T-cell (primary cell): ENCODE results near the gene GORASP2. TPM values are rescaled to one million over a fixed set of nuclear protein-coding genes. Genes with fewer than 3 reads are reported as not detected.

Source experiments
- ATAC-seq, 4 experiments: fragments of 200-7000 bp in 3 of 4; fragments of 150-1000 bp in 1 of 4; cut with Tn5 transposase; replicated peaks in 1 of 4; 1 replicate in 3 of 4; 2 replicates in 1 of 4; pipeline ENCODE4 v1.10.0; 2021; ENCODE audit warnings: moderate library complexity in 3 of 4, mild to moderate bottlenecking in 2 of 4, moderate number of reproducible peaks in 1 of 4
- CTCF ChIA-PET, 2 donors: fragments of 300-600 bp; sonication (Branson Sonifier 250); formaldehyde crosslinking; loops; one replicate each; lab custom pipeline; 2022; ENCODE audit warnings: antibody characterized with exemption in 2 of 2; lab: Charles Lee
- POLR2A ChIA-PET, 2 donors: fragments of 300-600 bp; sonication (Branson Sonifier 250); formaldehyde crosslinking; loops; one replicate each; lab custom pipeline; 2022; ENCODE audit warnings: antibody characterized with exemption in 2 of 2; lab: Charles Lee
- DNase-seq, 35 experiments: peaks; one replicate each; pipeline versions ENCODE4 v3.0.0 to v3.0.0-alpha.2; 2013 to 2023
- H3K27ac ChIP-seq: one replicate; pipeline ENCODE4 v1.5.1; 2013; ENCODE audit warnings: low read length
- H3K27me3 ChIP-seq, 2 experiments: replicated peaks in 1 of 2; 1 replicate in 1 of 2; 2 replicates in 1 of 2; pipeline versions ENCODE4 v1.6.1 to v1.7.0; 2013; ENCODE audit warnings: low read length in 1 of 2, mixed read lengths in 1 of 2; ENCODE audit not compliant: control insufficient read depth in 2 of 2, insufficient read depth in 2 of 2; ENCODE audit errors: extremely low read depth in 1 of 2
- H3K36me3 ChIP-seq, 2 donors: 1 replicate in 1 of 2; 2 replicates in 1 of 2; pipeline versions ENCODE4 v1.6.1 to v1.7.0; 2013; ENCODE audit warnings: low read length in 1 of 2; ENCODE audit not compliant: control insufficient read depth in 2 of 2, insufficient read depth in 1 of 2; ENCODE audit errors: extremely low read depth in 1 of 2
- H3K4me1 ChIP-seq, 2 experiments: 1 replicate in 1 of 2; 2 replicates in 1 of 2; pipeline versions ENCODE4 v1.6.1 to v1.7.0; 2013; ENCODE audit warnings: low read length in 2 of 2, mixed read lengths in 1 of 2; ENCODE audit not compliant: insufficient read depth in 2 of 2, control insufficient read depth in 1 of 2; ENCODE audit errors: extremely low read depth in 1 of 2
- H3K4me3 ChIP-seq, 2 donors: 1 replicate in 1 of 2; 2 replicates in 1 of 2; pipeline versions ENCODE4 v1.5.1 to v1.7.0; 2013; ENCODE audit warnings: mild to moderate bottlenecking in 2 of 2, low read length in 1 of 2, moderate library complexity in 1 of 2; ENCODE audit not compliant: control insufficient read depth in 1 of 2; ENCODE audit errors: extremely low read depth in 1 of 2
- H3K9me3 ChIP-seq: 2 replicates; pipeline ENCODE4 v1.7.0; 2013
- H3K27ac Mint-ChIP-seq, 2 donors: one replicate each; pipeline ENCODE4 v1.8.0; 2020 to 2021; ENCODE audit warnings: mild to moderate bottlenecking in 2 of 2, mixed read lengths in 2 of 2
- H3K27me3 Mint-ChIP-seq, 2 donors: one replicate each; pipeline ENCODE4 v1.8.0; 2021 to 2022; ENCODE audit warnings: mixed read lengths in 2 of 2
- H3K36me3 Mint-ChIP-seq: one replicate; pipeline ENCODE4 v1.8.0; 2021; ENCODE audit warnings: mixed read lengths
- H3K4me1 Mint-ChIP-seq, 3 donors: one replicate each; pipeline ENCODE4 v1.8.0; 2020 to 2022; ENCODE audit warnings: mixed read lengths in 3 of 3, mild to moderate bottlenecking in 1 of 3
- H3K4me3 Mint-ChIP-seq, 3 donors: one replicate each; pipeline ENCODE4 v1.8.0; 2020 to 2022; ENCODE audit warnings: mild to moderate bottlenecking in 3 of 3, mixed read lengths in 3 of 3, moderate library complexity in 3 of 3
- H3K9me3 Mint-ChIP-seq, 3 donors: one replicate each; pipeline ENCODE4 v1.8.0; 2020 to 2022; ENCODE audit warnings: mixed read lengths in 3 of 3
- WGBS: methylation state at CpG from one replicate; pipeline ENCODE4 v1.1.5; 2013; ENCODE audit warnings: missing lambda C conversion rate; ENCODE audit not compliant: insufficient coverage; 5-methylcytosine and 5-hydroxymethylcytosine counted together
- total RNA-seq, 35 experiments: library from RNA in 6 of 35; stranded (reverse) in 6 of 35; fragments of 120-200 nt in 1 of 35; gene quantifications; one replicate each; pipeline versions ENCODE4 v1.2.1 to v1.2.4 and lab custom pipeline; 2013 to 2026

The GORASP2 gene
- total RNA-seq, 5 donors from 2014 or later (not counting 1 experiment from before 2014, with no cell fraction given) = 61.6 to 81.1 (median 71.0) TPM

- ATAC-seq = no peak
- peaks cover 0 to 1% of the 10 kb centered on the region in 2 donors for H3K36me3 ChIP-seq
- ChIA-PET CTCF (interaction anchor here (0.5 to 2.6 kb wide), 23 partner anchors 10 to 1101 kb away, joined by 3 to 20 read pairs (median 4); partner anchors contain the start of genes DCAF17 (in 1 of the 2), METTL8 (in 1 of the 2) and UBR3 (in 1 of the 2)), POLR2A (interaction anchor here (0.6 to 1.0 kb wide), 4 partner anchors 13 to 1478 kb away, joined by 3 to 5 read pairs (median 4); no protein-coding TSS in a partner anchor)
- no peaks in the 10 kb centered on the region for H3K36me3 Mint-ChIP-seq
- peak overlapping the region; percentile 94 to 99 (median 97) for H3K4me3 Mint-ChIP-seq
- H3K27ac Mint-ChIP-seq = peak overlapping the region; percentile 93
- peak overlapping the region; percentile 24 to 52 for H3K4me3 ChIP-seq
- peaks cover 12 to 25% of the 10 kb centered on the region in 2 experiments for H3K4me1 ChIP-seq
- no peaks in the 10 kb centered on the region for H3K9me3 ChIP-seq
- H3K4me1 Mint-ChIP-seq = peaks cover 40 to 41% (median 40%) of the 10 kb centered on the region in 3 donors
- no peaks in the 10 kb centered on the region for H3K27me3 ChIP-seq
- DNase-seq = no peak
- H3K27me3 Mint-ChIP-seq = no peaks in the 10 kb centered on the region
- H3K27ac ChIP-seq = peak overlapping the region; percentile 79
- no peaks in the 10 kb centered on the region for H3K9me3 Mint-ChIP-seq
- 91% methylated on average over 8 of the region's 17 CpGs for WGBS
These were observed 823 bp upstream of the GORASP2 start for GRCh38 chr2:170928036-170928823.

GRCh38 chr2:170929686-170930050, 615 bp downstream of the GORASP2 start:
- Histone ChIP-seq H3K36me3 (peaks cover 0 to 3% of the 10 kb centered on the region in 2 donors), H3K27me3 (no peaks in the 10 kb centered on the region), H3K4me1 (peaks cover 15 to 25% of the 10 kb centered on the region in 2 experiments), H3K27ac (peak overlapping the region; percentile 78), H3K9me3 (no peaks in the 10 kb centered on the region), H3K4me3 (peak overlapping the region; percentile 81 to 91)
- Mint-ChIP-seq H3K9me3 (no peaks in the 10 kb centered on the region), H3K27ac (peak overlapping the region; percentile 94 to 96), H3K27me3 (no peaks in the 10 kb centered on the region), H3K4me3 (peak overlapping the region; percentile 94 to 99 (median 97)), H3K4me1 (peaks cover 49 to 54% (median 54%) of the 10 kb centered on the region in 3 donors), H3K36me3 (peaks cover 3% of the 10 kb centered on the region)
- no peak for ATAC-seq
- ChIA-PET POLR2A (interaction anchor here in 1 of 2 donors (0.6 to 0.9 kb wide), 3 partner anchors 11 to 75 kb away, joined by 3 read pairs; no protein-coding TSS in a partner anchor), CTCF (interaction anchor here (0.5 to 2.6 kb wide), 14 partner anchors 20 to 504 kb away, joined by 3 to 20 read pairs (median 4); partner anchors contain the start of genes DCAF17 (in 1 of the 2) and METTL8 (in 1 of the 2))
- WGBS = 0% methylated on average over 5 of the region's 21 CpGs
- peak in 20 of 35 experiments; percentile 3 to 54 (median 10) for DNase-seq

DNA sequence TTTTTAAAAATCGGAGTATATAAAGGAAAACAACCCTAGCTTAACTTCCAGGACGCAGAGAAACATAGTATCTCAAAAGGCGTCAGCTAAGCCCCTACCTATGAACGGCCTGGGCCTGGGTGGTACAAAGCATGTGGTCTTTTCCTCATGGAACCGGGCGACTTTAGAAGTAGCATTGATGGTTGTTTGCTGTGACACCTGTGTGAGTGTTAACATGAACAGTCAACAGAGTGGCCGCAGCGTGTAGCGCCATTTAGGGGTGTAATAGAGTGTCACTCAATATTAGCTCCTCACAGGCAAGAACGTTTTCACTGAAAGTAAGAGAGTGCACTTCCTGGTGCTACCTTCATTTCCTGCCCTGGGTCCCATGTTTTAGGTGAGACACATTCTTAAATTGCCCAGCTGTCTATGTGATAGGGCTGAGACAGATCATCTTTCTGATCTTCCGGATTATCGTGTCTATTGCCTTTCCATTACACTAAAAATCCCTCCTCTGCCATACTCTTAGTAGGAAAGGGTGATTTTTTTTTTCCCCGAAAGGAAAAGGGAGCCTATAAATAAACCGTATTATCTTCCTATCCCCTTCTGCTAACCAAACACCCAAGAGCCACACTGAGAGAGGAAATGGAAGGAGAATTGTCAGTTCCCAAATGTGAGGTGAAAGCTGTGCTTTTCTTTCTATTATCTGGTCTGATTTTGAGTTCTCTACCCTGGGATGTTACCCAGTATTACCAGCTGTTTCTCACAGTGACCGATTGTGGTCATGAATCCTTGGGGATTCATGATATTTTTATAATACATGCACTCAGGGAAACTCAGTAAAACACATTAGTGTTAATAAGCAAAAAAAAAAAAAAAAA, 1.3 kb downstream of the GORASP2 start:
- Mint-ChIP-seq H3K4me1 (peaks cover 56% of the 10 kb centered on the region in 3 donors), H3K27me3 (no peaks in the 10 kb centered on the region), H3K27ac (peak overlapping the region; percentile 94 to 96), H3K36me3 (peaks cover 3% of the 10 kb centered on the region), H3K9me3 (no peaks in the 10 kb centered on the region), H3K4me3 (peak overlapping the region; percentile 94 to 99 (median 97))
- CTCF ChIA-PET = interaction anchor here (0.5 to 2.6 kb wide), 10 partner anchors 26 to 503 kb away, joined by 3 to 20 read pairs (median 4); partner anchors contain the start of genes DCAF17 (in 1 of the 2) and METTL8 (in 1 of the 2)
- H3K4me1 ChIP-seq = peaks cover 19 to 25% of the 10 kb centered on the region in 2 experiments
- peak; percentile 18 to 81 (median 66) for DNase-seq
- peak overlapping the region; percentile 78 for H3K27ac ChIP-seq
- H3K9me3 ChIP-seq = no peaks in the 10 kb centered on the region
- no peaks in the 10 kb centered on the region for H3K27me3 ChIP-seq
- peaks cover 0 to 6% of the 10 kb centered on the region in 2 donors for H3K36me3 ChIP-seq
- peak overlapping the region; percentile 81 to 91 for H3K4me3 ChIP-seq
- WGBS = no CpG with 5 or more reads among the region's 15 CpGs
- peak; percentile 4 to 43 (median 12) for ATAC-seq
- POLR2A ChIA-PET = interaction anchor here (0.6 to 0.9 kb wide), 4 partner anchors 11 to 74 kb away, joined by 3 to 8 read pairs (median 3); no protein-coding TSS in a partner anchor

DNA sequence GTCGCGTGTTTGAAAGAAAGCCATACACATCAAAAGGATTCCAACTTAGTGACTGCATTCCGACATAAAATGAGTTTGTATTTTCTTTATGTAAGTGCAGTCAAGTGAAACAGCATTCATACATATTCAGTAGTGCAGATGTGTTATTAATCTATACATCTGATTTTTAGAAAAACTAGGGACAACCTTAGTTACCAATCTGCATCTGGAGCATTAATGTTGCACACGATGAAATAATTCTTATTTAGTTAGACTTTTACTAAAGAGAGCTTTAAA, 1.9 kb downstream of the GORASP2 start:
- CTCF ChIA-PET = interaction anchor here in 1 of 2 donors (0.7 to 1.8 kb wide), 3 partner anchors 10 to 485 kb away, joined by 3 to 10 read pairs (median 3); no protein-coding TSS in a partner anchor

GRCh38 chr2:170932166-170932565, 3.1 kb downstream of the GORASP2 start:
- no CpG with 5 or more reads among the region's 1 CpG for WGBS
- no peak for ATAC-seq
- Histone ChIP-seq H3K4me3 (no peak overlapping the region), H3K9me3 (no peaks in the 10 kb centered on the region), H3K36me3 (peaks cover 0 to 18% of the 10 kb centered on the region in 2 donors), H3K27ac (no peak overlapping the region), H3K27me3 (no peaks in the 10 kb centered on the region), H3K4me1 (peaks cover 25 to 26% of the 10 kb centered on the region in 2 experiments)
- H3K36me3 Mint-ChIP-seq = peaks cover 10% of the 10 kb centered on the region
- ChIA-PET POLR2A (interaction anchor here (0.6 to 1.0 kb wide), 2 partner anchors 9 to 10 kb away, joined by 3 read pairs; no protein-coding TSS in a partner anchor), CTCF (interaction anchor here in 1 of 2 donors (0.6 kb wide), 1 partner anchor 469 kb away, joined by 3 read pairs; no protein-coding TSS in a partner anchor)
- peaks cover 56 to 67% (median 66%) of the 10 kb centered on the region in 3 donors for H3K4me1 Mint-ChIP-seq
- no peaks in the 10 kb centered on the region for H3K27me3 Mint-ChIP-seq
- H3K27ac Mint-ChIP-seq = no peak overlapping the region
- DNase-seq = no peak
- H3K9me3 Mint-ChIP-seq = no peaks in the 10 kb centered on the region
- peak overlapping the region in 2 of 3 donors; percentile 0 to 99 for H3K4me3 Mint-ChIP-seq

More for the DNA sequence above, 1.9 kb downstream of the GORASP2 start:
- Histone ChIP-seq H3K27me3 (no peaks in the 10 kb centered on the region), H3K4me3 (peak overlapping the region in 1 of 2 donors; percentile 81), H3K36me3 (peaks cover 0 to 8% of the 10 kb centered on the region in 2 donors), H3K9me3 (no peaks in the 10 kb centered on the region), H3K27ac (no peak overlapping the region), H3K4me1 (peaks cover 22 to 25% of the 10 kb centered on the region in 2 experiments)
- Mint-ChIP-seq H3K27me3 (no peaks in the 10 kb centered on the region), H3K9me3 (no peaks in the 10 kb centered on the region), H3K27ac (peak overlapping the region in 1 of 2 donors; percentile 96), H3K4me3 (peak overlapping the region; percentile 94 to 99 (median 97)), H3K4me1 (peaks cover 56 to 61% (median 61%) of the 10 kb centered on the region in 3 donors), H3K36me3 (peaks cover 7% of the 10 kb centered on the region)
- no peak for ATAC-seq
- WGBS = no CpG with 5 or more reads among the region's 4 CpGs
- DNase-seq = no peak
- POLR2A ChIA-PET = interaction anchor here in 1 of 2 donors (1.0 kb wide), 1 partner anchor 10 kb away, joined by 3 read pairs; no protein-coding TSS in a partner anchor
